Measurements from ENCODE around the gene RABGAP1L.

Gene RABGAP1L

GRCh38 chr1:174825127-174825526 is 665.8 kb downstream of the RABGAP1L start:
- TF ChIP-seq CTCF (IDR thresholded peaks at IDR 0.05; ENCODE audit: low read depth, low read length): no peak
- H3K4me3 ChIP-seq (replicated peaks in 1 of 2; ENCODE audit: low read depth in 2 of 2, low read length in 2 of 2): no peak overlapping the region

GRCh38 chr1:174825806-174826205 is 666.5 kb downstream of the RABGAP1L start:
- TF ChIP-seq CTCF (IDR thresholded peaks at IDR 0.05; ENCODE audit: low read depth, low read length): no peak
- DNase-seq (ENCODE audit: low read depth in 2 of 2): no peak

More at GRCh38 chr1:174825127-174825526, 665.8 kb downstream of the RABGAP1L start:
- DNase-seq (ENCODE audit: low read depth in 2 of 2): no peak

GRCh38 chr1:174828264-174828663 is 668.9 kb downstream of the RABGAP1L start:
- no peak for DNase-seq (ENCODE audit: low read depth in 2 of 2)
- no peak overlapping the region for H3K4me3 ChIP-seq (replicated peaks in 1 of 2; ENCODE audit: low read depth in 2 of 2, low read length in 2 of 2)
- TF ChIP-seq CTCF (IDR thresholded peaks at IDR 0.05; ENCODE audit: low read depth, low read length): no peak

More at GRCh38 chr1:174825806-174826205, 666.5 kb downstream of the RABGAP1L start:
- no peak overlapping the region for H3K4me3 ChIP-seq (replicated peaks in 1 of 2; ENCODE audit: low read depth in 2 of 2, low read length in 2 of 2)

- H3K4me3 ChIP-seq (replicated peaks in 1 of 2; ENCODE audit: low read depth in 2 of 2, low read length in 2 of 2): no peak overlapping the region
- TF ChIP-seq CTCF (IDR thresholded peaks at IDR 0.05; ENCODE audit: low read depth, low read length): no peak
- DNase-seq (ENCODE audit: low read depth in 2 of 2): no peak
Observed at GRCh38 chr1:174829990-174830389, 670.7 kb downstream of the RABGAP1L start.

GRCh38 chr1:174836543-174836942 is 677.2 kb downstream of the RABGAP1L start:
- peak in 1 of 2 donors; percentile 10 for DNase-seq (ENCODE audit: low read depth in 2 of 2)
- H3K4me3 ChIP-seq (replicated peaks in 1 of 2; ENCODE audit: low read depth in 2 of 2, low read length in 2 of 2): no peak overlapping the region
- TF ChIP-seq CTCF (IDR thresholded peaks at IDR 0.05; ENCODE audit: low read depth, low read length): no peak

GRCh38 chr1:174837386-174837785 is 678.1 kb downstream of the RABGAP1L start:
- DNase-seq (ENCODE audit: low read depth in 2 of 2): no peak
- H3K4me3 ChIP-seq (replicated peaks in 1 of 2; ENCODE audit: low read depth in 2 of 2, low read length in 2 of 2): no peak overlapping the region
- TF ChIP-seq CTCF (IDR thresholded peaks at IDR 0.05; ENCODE audit: low read depth, low read length): no peak

- DNase-seq (ENCODE audit: low read depth in 2 of 2): no peak
- H3K4me3 ChIP-seq (replicated peaks in 1 of 2; ENCODE audit: low read depth in 2 of 2, low read length in 2 of 2): no peak overlapping the region
- no peak for TF ChIP-seq CTCF (IDR thresholded peaks at IDR 0.05; ENCODE audit: low read depth, low read length)
Observed at GRCh38 chr1:174839211-174839610, 679.9 kb downstream of the RABGAP1L start.
